Colonic mucosa (tissue), 4 donors: Measurements from ENCODE around the gene SELENON. TPM values are rescaled to one million over a fixed set of nuclear protein-coding genes. Genes with fewer than 3 reads are reported as not detected.
A peak's percentile ranks its signal among the peaks of the same experiment; 100 is the strongest.

Experiments
- DNase-seq: peaks from one replicate; pipeline ENCODE4 v3.0.0-alpha.2; 2020
- H3K27ac ChIP-seq: fragments of 200-600 bp; one replicate; pipeline ENCODE4 v1.8.0; 2021
- H3K27me3 ChIP-seq: fragments of 200-600 bp; one replicate; pipeline ENCODE4 v1.8.0; 2021
- H3K36me3 ChIP-seq: fragments of 200-600 bp; one replicate; pipeline ENCODE4 v1.8.0; 2021
- H3K4me1 ChIP-seq: fragments of 200-600 bp; one replicate; pipeline ENCODE4 v1.8.0; 2021; ENCODE audit warnings: mild to moderate bottlenecking
- H3K4me3 ChIP-seq: fragments of 200-600 bp; one replicate; pipeline ENCODE4 v1.8.0; 2021
- H3K9ac ChIP-seq, 2 donors: one replicate each; pipeline ENCODE4 v1.7.0; 2013; ENCODE audit warnings: control low read depth in 2 of 2, low read depth in 2 of 2, low read length in 2 of 2
- H3K9me3 ChIP-seq: fragments of 200-600 bp; one replicate; pipeline ENCODE4 v1.8.0; 2021
- CTCF ChIP-seq: fragments of 200-600 bp; IDR thresholded peaks from one replicate; pipeline ENCODE4 v1.8.0; 2022; ENCODE audit warnings: antibody characterized with exemption, mild to moderate bottlenecking
- intact Hi-C: fragments of 100-400 bp; cut with DNase I; formaldehyde crosslinking; loops from one replicate; pipeline ENCODE4 v1.14.1; 2022
- total RNA-seq, 2 donors: library from RNA; stranded (reverse); fragmentation: NEBNext Ultra II Directional in 1 of 2; extraction: Animal tissue kit (Norgen Biotek cat#: 25700) in 1 of 2; gene quantifications; one replicate each; pipeline ENCODE4 v1.2.1, GENCODE V29; 2021
- donor health status: healthy.
- donor health status: DM: no; HTN: no; CAD: no.
- donor health status: DM: no; HTN: no; CAD: no.

Gene SELENON, protein sequence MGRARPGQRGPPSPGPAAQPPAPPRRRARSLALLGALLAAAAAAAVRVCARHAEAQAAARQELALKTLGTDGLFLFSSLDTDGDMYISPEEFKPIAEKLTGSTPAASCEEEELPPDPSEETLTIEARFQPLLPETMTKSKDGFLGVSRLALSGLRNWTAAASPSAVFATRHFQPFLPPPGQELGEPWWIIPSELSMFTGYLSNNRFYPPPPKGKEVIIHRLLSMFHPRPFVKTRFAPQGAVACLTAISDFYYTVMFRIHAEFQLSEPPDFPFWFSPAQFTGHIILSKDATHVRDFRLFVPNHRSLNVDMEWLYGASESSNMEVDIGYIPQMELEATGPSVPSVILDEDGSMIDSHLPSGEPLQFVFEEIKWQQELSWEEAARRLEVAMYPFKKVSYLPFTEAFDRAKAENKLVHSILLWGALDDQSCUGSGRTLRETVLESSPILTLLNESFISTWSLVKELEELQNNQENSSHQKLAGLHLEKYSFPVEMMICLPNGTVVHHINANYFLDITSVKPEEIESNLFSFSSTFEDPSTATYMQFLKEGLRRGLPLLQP
- total RNA-seq, result 10 to 100 TPM; 39.6 to 43.3 TPM

DNA sequence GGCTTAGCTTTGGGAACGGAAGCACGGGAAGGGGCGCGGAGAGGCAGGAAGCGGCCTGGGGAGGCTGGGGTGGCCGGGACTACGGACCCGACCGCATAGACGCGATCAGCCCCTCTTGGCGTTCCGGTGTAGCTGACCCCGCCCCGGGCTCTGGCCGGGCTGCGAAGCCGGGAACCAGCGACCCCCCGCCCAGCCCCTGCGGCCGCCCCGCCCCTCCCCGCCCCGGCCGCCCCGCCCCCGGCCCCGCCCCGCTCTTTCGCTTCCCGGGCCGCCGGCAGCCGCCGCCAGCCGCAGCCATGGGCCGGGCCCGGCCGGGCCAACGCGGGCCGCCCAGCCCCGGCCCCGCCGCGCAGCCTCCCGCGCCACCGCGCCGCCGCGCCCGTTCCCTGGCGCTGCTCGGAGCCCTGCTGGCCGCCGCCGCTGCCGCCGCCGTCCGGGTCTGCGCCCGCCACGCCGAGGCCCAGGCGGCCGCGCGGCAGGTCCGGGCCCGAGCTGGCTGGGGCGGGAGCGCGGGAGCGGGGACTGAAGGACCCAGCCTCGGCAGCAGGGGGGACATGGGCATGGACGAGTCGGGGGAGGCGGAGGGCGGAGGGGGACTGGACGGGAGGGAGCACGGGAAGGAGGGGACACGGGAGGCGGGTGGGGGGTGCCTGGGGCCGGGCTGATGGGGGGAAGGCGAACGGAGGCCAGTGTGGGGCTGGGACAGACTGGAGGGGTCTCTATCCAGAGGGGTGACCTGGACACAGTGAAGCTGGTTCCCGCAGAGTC is at the start of gene SELENON:
Gene SELENON (plus strand): TSS at position 259 of the 768 bp plus-strand sequence. CDS start 38 bp downstream, at position 297.
- TF ChIP-seq CTCF, result no peak
- DNase-seq, result peak; percentile 49
- peak within 1 kb of the TSS; percentile 66 to 84 for H3K9ac ChIP-seq
- H3K27ac ChIP-seq, result peak within 1 kb of the TSS; percentile 61
- H3K4me1 ChIP-seq, result no peaks in the 10 kb centered on the region
- no peaks in the 10 kb centered on the region for H3K36me3 ChIP-seq
- no peaks in the 10 kb centered on the region for H3K9me3 ChIP-seq
- intact Hi-C loops, result loop anchor here (5.0 to 10.0 kb wide), 3 partner anchors 43 to 275 kb away; no protein-coding TSS in a partner anchor
- no peaks in the 10 kb centered on the region for H3K27me3 ChIP-seq
- H3K4me3 ChIP-seq, result peak within 1 kb of the TSS; percentile 43

DNA sequence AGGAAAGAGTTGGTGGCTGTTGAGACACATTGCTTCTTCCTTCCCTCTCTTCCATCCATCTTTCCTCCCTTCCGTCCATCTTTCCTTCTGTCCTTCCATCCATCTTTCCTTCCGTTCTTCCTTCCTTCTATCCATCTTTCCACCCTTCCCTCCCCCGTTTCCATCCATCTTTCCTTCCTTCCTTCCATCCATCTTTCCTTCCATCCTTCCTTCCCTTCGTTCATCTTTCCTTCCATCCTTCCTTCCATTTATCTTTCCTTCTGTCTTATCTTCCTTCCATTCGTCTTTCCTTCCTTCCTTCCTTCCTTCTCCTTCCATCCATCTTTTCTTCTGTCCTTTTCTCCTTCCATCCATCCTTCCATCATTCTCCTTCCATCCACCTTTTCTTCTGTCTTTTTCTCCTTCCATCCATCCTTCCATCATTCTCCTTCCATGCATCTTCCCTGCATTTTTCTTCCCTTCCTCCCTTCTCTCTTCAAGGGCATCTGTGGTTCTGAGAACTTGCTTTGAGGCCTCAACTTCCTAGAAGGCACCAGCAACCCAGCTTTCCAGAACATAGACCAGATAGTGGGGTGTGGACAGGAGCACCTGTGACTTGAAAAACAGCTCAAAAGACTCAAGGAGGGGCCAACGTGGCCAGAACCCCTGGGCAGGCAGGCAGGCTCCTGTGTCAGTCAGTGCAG is 48.9 kb upstream of the SELENON start:
- Histone ChIP-seq H3K36me3 (no peaks in the 10 kb centered on the region), H3K4me3 (no peak overlapping the region), H3K9ac (no peak overlapping the region), H3K9me3 (no peaks in the 10 kb centered on the region), H3K27ac (no peak overlapping the region), H3K4me1 (no peaks in the 10 kb centered on the region), H3K27me3 (no peaks in the 10 kb centered on the region)
- TF ChIP-seq CTCF, result no peak
- intact Hi-C loops, result no loop called here
- no peak for DNase-seq

DNA sequence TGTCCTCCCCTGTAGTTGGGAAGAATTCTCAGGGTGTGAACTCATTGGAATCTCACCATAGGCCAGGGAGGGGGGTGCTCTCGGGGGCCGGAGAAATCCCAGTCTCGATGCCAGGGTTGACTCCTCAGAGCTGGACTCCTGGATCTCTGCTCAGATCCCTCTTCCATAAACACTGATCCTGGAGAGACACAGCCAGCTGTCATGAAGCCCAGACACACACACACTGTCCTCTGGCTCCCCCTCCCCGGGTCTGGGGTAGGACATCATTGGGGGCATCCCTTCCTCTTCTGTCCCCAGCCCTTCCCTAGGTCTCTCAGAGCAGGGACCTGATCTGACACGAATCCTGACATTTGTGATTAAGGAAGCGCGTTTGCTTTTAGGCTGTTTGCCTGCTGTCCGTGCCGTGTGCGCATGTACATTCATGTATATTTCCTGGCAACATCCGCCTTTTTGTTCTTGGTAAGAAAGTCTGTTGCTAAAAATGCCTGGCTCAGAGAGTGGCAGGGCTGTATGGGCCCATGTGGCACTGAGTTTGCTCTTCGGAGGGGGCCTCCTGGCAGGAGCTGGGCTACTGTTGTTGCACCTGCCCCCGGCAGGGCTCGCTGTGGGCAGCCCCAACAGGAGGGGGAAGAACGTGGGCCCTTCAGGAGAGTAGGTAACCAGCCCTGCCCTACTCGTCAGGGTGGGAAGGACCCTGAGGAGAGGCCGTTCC is 45.4 kb upstream of the SELENON start:
- H3K4me1 ChIP-seq, result no peaks in the 10 kb centered on the region
- DNase-seq, result no peak
- TF ChIP-seq CTCF, result no peak
- H3K9me3 ChIP-seq, result no peaks in the 10 kb centered on the region
- intact Hi-C loops, result loop anchor here (5.0 kb wide), 1 partner anchor 43 kb away; no protein-coding TSS in a partner anchor
- no peak overlapping the region for H3K4me3 ChIP-seq
- H3K27me3 ChIP-seq, result no peaks in the 10 kb centered on the region
- no peaks in the 10 kb centered on the region for H3K36me3 ChIP-seq
- H3K9ac ChIP-seq, result no peak overlapping the region
- no peak overlapping the region for H3K27ac ChIP-seq

DNA sequence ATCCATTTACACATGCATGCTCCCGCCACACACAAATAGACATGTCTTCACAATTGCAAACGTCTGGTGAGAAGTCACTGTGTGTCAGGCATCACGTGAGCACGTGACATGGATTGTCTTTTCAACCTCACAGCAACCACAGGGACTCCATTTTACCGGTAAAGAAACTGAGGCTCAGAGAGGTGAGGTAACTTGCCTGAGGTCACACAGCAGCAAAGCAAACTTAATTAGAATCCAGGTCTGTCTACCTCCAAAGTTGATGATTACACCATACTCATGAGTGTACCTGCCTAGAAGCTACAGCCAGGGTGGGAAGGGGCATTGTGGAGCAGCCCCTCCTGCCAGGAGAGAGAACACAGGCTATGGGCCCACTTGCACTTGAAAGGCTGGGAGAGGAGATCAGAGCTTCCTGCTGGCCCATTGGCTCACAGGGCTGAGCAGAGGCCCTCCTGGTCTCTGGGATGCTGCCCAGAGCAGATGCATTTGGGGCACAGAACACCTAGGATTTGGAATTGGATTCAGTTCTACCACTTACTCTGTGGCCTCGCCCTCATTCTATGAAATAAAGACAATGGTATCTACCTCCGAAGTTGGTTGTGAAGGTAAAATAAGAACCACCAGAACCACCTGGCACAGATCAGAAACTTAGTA is 44.4 kb upstream of the SELENON start:
- DNase-seq, result no peak
- Histone ChIP-seq H3K27ac (no peak overlapping the region), H3K4me3 (no peak overlapping the region), H3K27me3 (no peaks in the 10 kb centered on the region), H3K36me3 (no peaks in the 10 kb centered on the region), H3K4me1 (no peaks in the 10 kb centered on the region), H3K9ac (no peak overlapping the region), H3K9me3 (no peaks in the 10 kb centered on the region)
- intact Hi-C loops, result loop anchor here (5.0 kb wide), 1 partner anchor 42 kb away; no protein-coding TSS in a partner anchor
- no peak for TF ChIP-seq CTCF
